Mucosa of stomach (tissue), 1 donor: ENCODE measurements around the gene SHC4.
"Not testable (repeated sequence)": the region's sequence is repeated elsewhere in the genome, so short reads cannot be mapped to it uniquely, and the experiment has no call there.

ENCODE experiments used
- H3K27me3 ChIP-seq: one replicate; pipeline ENCODE4 v1.7.0; 2013; ENCODE audit warnings: mild to moderate bottlenecking, low read length; ENCODE audit not compliant: control insufficient read depth, insufficient read depth
- H3K36me3 ChIP-seq: one replicate; pipeline ENCODE4 v1.7.0; 2013; ENCODE audit warnings: low read length; ENCODE audit not compliant: control insufficient read depth, insufficient read depth
- H3K4me1 ChIP-seq: one replicate; pipeline ENCODE4 v1.7.0; 2013; ENCODE audit warnings: mild to moderate bottlenecking, low read length; ENCODE audit not compliant: control insufficient read depth, insufficient read depth
- H3K4me3 ChIP-seq: one replicate; pipeline ENCODE4 v1.7.0; 2013; ENCODE audit warnings: low read length
- H3K9ac ChIP-seq: one replicate; pipeline ENCODE4 v1.7.0; 2013; ENCODE audit warnings: mild to moderate bottlenecking, low read length, moderate library complexity
- H3K9me3 ChIP-seq: one replicate; pipeline ENCODE4 v1.7.0; 2013; ENCODE audit warnings: mild to moderate bottlenecking, low read length, moderate library complexity; ENCODE audit not compliant: control insufficient read depth
- donor health status: Pancreatic carcinoma.

SHC4 gene

DNA sequence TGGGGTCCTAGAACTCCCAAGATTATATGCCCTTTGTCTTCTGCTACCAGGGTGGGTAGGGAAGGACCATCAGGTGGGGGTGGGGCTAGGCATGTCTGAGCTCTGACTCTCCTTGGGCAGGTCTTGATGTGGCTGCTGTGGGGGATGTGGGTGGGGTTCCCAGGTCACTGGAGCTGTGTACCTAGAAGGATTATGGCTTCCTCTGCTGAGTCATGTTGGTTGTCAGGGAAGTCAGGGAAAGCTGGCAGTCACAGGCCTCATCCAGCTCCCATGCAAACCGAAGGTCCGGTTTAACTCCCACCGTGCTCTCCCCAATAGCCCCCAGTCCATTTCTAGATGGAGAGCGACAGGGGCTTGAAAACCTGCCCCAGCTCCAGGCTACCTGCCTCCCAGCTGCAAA lies 50.6 kb downstream of the SHC4 start:
- Histone ChIP-seq H3K27me3 (no peaks in the 10 kb centered on the region), H3K4me1 (no peaks in the 10 kb centered on the region), H3K4me3 (no peak overlapping the region), H3K36me3 (no peaks in the 10 kb centered on the region), H3K9ac (no peak overlapping the region), H3K9me3 (no peaks in the 10 kb centered on the region)

DNA sequence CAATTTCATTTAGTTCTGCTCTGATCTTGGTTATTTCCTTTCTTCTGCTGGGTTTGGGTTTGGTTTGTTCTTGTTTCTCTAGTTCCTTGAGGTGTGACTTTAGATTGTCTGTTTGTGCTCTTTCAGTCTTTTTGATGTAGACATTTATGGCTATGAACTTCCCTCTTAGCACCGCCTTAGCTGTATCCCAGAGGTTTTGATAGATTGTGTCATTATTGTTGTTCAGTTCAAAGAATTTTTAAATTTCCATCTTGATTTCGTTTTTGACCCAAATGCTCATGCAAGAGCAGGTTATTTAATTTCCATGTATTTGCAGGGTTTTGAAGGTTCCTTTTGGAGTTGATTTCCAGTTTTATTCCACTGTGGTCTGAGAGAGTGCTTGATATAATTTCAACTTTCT lies 53.2 kb downstream of the SHC4 start:
- not testable (repeated sequence) for H3K9me3 ChIP-seq, H3K27me3 ChIP-seq, H3K4me3 ChIP-seq, H3K9ac ChIP-seq, H3K4me1 ChIP-seq, H3K36me3 ChIP-seq

DNA sequence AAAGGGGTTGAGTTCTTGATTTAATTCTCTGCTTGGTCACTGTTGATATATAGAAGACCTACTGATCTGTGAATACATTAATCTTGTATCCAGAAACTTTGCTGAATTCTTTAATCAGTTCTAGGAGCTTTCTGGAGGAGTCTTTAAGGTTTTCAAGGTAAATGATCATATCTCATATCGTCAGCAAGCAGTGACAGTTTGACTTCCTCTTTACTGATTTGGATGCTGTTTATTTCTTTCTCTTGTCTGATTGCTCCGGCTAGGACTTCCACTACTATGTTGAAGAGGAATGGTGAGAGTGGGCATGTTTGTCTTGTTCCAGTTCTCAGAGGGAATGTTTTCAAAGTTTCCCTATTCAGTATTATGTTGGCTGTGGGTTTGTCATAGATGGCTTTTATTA lies 54.4 kb downstream of the SHC4 start:
- not testable (repeated sequence) for H3K36me3 ChIP-seq, H3K9ac ChIP-seq, H3K4me1 ChIP-seq, H3K27me3 ChIP-seq, H3K4me3 ChIP-seq, H3K9me3 ChIP-seq

DNA sequence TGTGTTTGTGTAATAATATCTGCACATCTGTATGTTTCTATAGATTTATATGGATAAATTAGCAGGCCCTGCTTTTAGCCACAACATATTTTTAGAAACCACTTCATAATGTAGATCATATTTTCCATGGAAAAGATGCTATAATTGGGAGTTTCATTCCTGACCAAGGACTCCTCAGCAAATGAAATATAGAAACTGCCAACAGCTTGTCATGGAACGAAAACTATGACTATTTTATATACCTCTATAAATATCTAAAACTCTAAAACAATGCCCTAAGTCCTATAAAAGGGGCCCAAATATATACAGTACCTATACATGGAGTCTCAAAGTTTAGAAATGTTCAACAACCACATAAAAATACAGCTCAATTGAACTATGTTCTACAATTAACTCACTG lies 57.9 kb downstream of the SHC4 start:
- Histone ChIP-seq H3K9me3 (no peaks in the 10 kb centered on the region), H3K36me3 (no peaks in the 10 kb centered on the region), H3K4me1 (no peaks in the 10 kb centered on the region), H3K9ac (no peak overlapping the region), H3K27me3 (no peaks in the 10 kb centered on the region), H3K4me3 (no peak overlapping the region)

DNA sequence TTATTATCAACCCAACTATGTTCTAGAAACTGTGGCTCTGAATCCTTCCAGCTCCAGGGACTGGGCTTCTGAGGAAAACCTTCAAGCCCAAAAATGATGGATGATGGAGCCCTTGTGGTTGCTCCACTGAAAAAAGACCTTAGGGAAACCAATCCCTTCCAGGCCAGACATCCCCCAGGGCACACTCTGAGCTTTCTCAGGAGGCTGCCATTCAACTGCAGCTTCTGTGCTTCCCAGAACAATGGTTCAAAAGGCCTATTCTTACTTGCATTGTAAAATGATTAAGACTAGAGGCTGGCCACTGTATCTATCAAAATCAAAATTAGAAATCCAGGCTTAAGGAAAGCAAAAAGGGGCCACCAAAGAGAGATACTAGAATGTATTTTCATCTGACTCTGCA lies 58.5 kb downstream of the SHC4 start:
- Histone ChIP-seq H3K4me1 (no peaks in the 10 kb centered on the region), H3K27me3 (no peaks in the 10 kb centered on the region), H3K36me3 (no peaks in the 10 kb centered on the region), H3K9me3 (no peaks in the 10 kb centered on the region), H3K9ac (no peak overlapping the region), H3K4me3 (no peak overlapping the region)

DNA sequence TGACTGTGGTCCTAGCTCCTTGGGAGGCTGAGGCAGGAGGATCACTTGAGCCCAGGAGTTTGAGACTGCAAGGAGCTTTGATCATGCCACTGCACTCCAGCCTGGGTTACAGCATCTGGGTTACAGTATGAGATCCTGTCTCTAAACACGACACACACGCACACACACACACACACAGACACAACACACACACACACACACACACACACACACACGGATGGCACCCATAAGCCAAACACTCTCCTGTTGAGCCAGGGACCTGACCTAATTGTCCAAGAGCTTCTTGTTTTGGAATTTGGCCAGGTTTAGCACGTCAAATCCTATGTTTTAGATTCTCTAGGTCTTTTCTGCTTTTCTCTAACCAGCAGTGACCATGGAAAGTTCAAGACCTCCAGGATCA lies 59.0 kb downstream of the SHC4 start:
- Histone ChIP-seq H3K9ac (no peak overlapping the region), H3K4me1 (no peaks in the 10 kb centered on the region)

DNA sequence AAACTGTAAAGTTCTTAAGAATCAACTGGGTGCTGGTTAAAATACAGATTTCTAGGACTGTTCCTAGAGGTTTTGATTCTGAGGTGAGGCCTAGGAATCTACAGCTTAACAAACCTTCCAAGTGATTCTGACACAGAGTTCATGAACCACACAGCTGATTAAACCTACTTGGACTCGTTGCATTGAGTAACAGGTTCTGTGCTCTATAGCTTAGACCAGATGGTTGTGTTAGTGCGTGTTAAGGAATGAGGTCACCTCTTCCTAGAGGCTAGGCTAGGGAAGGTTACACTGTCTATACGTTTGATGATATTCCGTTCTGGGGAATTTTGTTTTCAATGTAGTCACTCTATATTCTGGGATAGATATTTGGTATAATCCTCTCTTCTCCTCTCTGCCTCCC lies 63.9 kb downstream of the SHC4 start:
- H3K27me3 ChIP-seq: peaks cover 6% of the 10 kb centered on the region
- no peaks in the 10 kb centered on the region for H3K4me1 ChIP-seq
- H3K4me3 ChIP-seq: no peak overlapping the region
- no peaks in the 10 kb centered on the region for H3K36me3 ChIP-seq
- no peaks in the 10 kb centered on the region for H3K9me3 ChIP-seq
- no peak overlapping the region for H3K9ac ChIP-seq

More for the DNA sequence above, 59.0 kb downstream of the SHC4 start:
- Histone ChIP-seq H3K9me3 (no peaks in the 10 kb centered on the region), H3K36me3 (no peaks in the 10 kb centered on the region), H3K27me3 (no peaks in the 10 kb centered on the region), H3K4me3 (no peak overlapping the region)

DNA sequence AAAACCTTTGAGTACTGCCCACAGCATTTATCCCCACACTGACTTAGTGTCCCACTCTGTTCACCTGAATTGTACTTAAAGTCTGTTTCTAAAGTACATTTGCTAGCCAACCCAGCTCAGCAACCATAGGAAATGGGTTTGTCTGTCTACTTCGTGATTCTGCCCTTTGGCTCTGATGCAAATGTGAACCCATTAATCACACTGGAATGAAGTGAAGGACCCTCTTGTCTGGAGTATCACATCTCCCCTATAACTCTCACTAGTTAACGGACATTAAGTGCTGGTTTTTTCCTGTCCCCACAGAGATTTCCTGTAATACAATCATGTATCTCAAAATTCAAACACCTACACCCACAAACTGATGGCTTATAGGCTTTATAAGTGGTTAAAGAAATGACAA lies 65.3 kb downstream of the SHC4 start:
- Histone ChIP-seq H3K4me3 (no peak overlapping the region), H3K9ac (no peak overlapping the region), H3K9me3 (no peaks in the 10 kb centered on the region), H3K4me1 (no peaks in the 10 kb centered on the region), H3K27me3 (peaks cover 6% of the 10 kb centered on the region), H3K36me3 (no peaks in the 10 kb centered on the region)

DNA sequence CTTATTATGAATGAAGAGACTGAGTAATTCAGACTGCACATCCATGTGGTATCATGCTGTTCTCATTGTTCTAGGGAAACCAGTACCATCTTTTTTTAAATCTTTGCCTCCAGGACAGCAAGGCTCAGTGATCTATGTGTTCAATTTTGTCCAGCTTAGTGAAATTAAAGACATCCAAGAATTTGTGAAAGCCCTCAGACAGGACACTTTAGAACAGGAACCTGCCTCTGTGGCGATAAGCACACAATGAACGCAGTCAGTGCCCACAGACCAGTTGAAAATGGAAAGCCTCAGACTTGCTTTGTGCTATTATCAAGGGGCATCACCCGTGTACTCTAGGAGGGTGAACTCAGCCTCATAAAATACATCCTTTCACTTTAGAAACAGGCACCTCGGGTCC lies 65.7 kb downstream of the SHC4 start:
- Histone ChIP-seq H3K9ac (no peak overlapping the region), H3K36me3 (no peaks in the 10 kb centered on the region), H3K4me1 (no peaks in the 10 kb centered on the region), H3K4me3 (no peak overlapping the region), H3K27me3 (peaks cover 6% of the 10 kb centered on the region), H3K9me3 (no peaks in the 10 kb centered on the region)

DNA sequence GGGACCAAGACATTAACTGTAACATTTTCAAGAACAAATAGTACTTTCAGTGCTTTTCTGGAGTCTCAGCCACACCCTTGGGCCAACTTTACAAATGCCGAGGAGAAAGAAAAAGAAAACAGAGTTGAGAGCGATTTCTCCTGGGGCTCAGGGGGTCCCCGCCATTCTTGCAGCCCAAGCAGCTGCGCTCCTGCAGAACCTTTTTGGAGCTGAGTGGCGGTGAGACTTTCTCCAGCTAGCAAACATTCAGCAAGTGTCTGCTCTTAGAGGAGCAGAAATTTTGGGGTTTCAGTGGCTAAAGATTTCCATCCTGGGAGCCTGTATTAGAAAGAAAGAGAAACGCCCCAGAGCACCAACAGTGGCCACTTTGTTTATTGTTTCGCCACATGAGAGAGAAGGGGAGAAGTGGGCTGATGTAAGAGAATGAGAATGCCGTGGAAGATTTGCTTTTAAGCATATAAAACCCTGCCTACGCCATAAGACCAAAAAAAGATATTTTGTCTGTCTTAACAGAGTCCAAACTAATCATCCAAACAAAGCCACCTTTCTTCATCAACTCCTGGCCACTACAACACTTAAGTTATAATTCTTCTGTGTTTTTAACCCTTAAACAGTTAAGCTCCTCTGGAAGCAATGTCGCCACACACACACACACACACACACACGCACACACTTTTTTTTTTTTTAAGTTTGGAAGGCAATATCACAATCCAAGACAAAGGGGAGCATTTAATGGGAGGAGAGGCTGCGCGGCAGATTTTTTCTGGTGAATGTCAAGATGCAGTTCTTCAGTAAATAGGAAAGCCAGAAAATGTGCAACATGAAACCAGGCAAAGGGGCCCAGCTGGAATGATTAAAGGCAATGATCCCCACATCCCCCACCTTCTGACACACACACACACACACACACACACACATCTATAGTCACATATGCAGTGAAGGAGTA lies 66.6 kb downstream of the SHC4 start:
- Histone ChIP-seq H3K9me3 (no peaks in the 10 kb centered on the region), H3K4me3 (no peak overlapping the region), H3K36me3 (no peaks in the 10 kb centered on the region), H3K4me1 (no peaks in the 10 kb centered on the region), H3K9ac (no peak overlapping the region), H3K27me3 (peaks cover 6% of the 10 kb centered on the region)

DNA sequence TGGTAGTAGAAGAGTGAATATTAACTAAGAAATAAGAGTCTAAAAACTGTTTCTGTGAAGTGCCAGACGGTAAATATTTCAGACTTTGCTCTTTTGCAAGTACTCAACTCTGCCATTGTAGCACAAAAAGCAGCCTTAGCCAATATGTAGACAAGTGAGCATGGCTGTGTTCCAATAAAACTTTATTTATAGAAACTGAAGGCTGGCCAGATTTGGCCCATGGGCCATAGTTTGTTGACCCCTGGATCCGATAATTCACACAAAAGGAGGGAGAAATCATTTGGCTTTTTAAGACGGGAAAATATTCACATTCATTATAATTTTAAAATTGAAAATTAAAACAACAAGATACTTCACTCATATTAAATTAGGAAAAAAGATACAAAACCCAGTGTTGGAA lies 70.4 kb downstream of the SHC4 start:
- no peaks in the 10 kb centered on the region for H3K36me3 ChIP-seq
- H3K27me3 ChIP-seq: peaks cover 6% of the 10 kb centered on the region
- H3K4me1 ChIP-seq: no peaks in the 10 kb centered on the region
- no peaks in the 10 kb centered on the region for H3K9me3 ChIP-seq
- H3K9ac ChIP-seq: no peak overlapping the region
- no peak overlapping the region for H3K4me3 ChIP-seq

DNA sequence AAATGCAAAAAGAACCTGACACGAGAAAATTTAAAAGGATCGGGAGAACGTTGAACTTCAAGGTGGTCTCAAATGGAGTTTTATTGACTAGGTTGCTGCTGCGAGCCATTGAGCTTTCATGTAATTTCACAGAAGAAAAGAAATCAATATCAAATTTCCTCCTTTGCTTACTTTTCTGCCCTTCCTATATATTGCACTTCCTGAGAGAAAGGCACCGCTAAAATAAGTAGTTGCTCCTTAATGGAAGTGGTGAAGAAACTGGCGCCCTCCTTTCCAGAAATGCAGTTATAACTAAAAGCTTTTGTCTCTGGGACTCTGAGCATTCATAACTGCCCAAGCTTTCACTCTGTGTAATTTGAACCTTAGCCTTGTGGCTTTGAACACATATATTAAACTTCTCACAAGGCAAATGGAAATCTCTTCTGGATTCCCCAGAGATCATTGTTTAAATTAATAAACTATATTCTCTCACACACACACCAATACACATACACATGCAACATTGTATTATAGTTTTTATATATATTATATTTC lies 72.4 kb downstream of the SHC4 start:
- H3K4me3 ChIP-seq: no peak overlapping the region
- no peaks in the 10 kb centered on the region for H3K4me1 ChIP-seq

More for the DNA sequence above, 72.4 kb downstream of the SHC4 start:
- Histone ChIP-seq H3K9ac (no peak overlapping the region), H3K36me3 (no peaks in the 10 kb centered on the region), H3K9me3 (no peaks in the 10 kb centered on the region), H3K27me3 (no peaks in the 10 kb centered on the region)
